ENCODE data around the gene KIF23. TPM values are rescaled to one million over a fixed set of nuclear protein-coding genes. Genes with fewer than 3 reads are reported as not detected.

KIF23 gene
- total RNA-seq, 1 donor from 2014 or later: 37.8 TPM

DNA sequence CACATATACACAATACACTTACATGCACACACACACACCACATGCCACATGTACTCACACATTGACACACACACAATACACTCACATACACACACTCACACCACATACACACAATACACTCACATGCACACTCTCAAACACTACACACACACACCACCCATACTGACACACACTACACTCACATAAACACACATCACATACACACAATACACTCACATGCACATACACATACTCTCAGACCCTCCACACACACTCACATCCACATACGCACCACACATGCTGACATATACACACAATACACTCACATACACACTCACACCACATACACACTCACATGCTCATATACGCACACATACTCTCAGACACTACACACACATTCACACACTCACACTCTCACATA, 28.3 kb upstream of the KIF23 start:
- TF ChIP-seq, protein P1, sequence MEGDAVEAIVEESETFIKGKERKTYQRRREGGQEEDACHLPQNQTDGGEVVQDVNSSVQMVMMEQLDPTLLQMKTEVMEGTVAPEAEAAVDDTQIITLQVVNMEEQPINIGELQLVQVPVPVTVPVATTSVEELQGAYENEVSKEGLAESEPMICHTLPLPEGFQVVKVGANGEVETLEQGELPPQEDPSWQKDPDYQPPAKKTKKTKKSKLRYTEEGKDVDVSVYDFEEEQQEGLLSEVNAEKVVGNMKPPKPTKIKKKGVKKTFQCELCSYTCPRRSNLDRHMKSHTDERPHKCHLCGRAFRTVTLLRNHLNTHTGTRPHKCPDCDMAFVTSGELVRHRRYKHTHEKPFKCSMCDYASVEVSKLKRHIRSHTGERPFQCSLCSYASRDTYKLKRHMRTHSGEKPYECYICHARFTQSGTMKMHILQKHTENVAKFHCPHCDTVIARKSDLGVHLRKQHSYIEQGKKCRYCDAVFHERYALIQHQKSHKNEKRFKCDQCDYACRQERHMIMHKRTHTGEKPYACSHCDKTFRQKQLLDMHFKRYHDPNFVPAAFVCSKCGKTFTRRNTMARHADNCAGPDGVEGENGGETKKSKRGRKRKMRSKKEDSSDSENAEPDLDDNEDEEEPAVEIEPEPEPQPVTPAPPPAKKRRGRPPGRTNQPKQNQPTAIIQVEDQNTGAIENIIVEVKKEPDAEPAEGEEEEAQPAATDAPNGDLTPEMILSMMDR (IDR thresholded peaks at IDR 0.05; ENCODE audit: unreplicated experiment): no peak
- H3K27ac Mint-ChIP-seq: no peak overlapping the region
- H3K9me3 Mint-ChIP-seq: no peaks in the 10 kb centered on the region
- no peak overlapping the region for H3K4me3 Mint-ChIP-seq
- H3K27me3 Mint-ChIP-seq (ENCODE audit: low read depth): no peaks in the 10 kb centered on the region
- no peak for DNase-seq (ENCODE audit: low spot score in 2 of 2, unreplicated experiment in 2 of 2)
- no peaks in the 10 kb centered on the region for H3K36me3 Mint-ChIP-seq
- peaks cover 10% of the 10 kb centered on the region for H3K4me1 Mint-ChIP-seq

GRCh38 chr15:69386284-69386683, 27.9 kb upstream of the KIF23 start:
- TF ChIP-seq, protein P1 (IDR thresholded peaks at IDR 0.05; ENCODE audit: unreplicated experiment): no peak
- no peaks in the 10 kb centered on the region for H3K27me3 Mint-ChIP-seq (ENCODE audit: low read depth)
- no peak for DNase-seq (ENCODE audit: low spot score in 2 of 2, unreplicated experiment in 2 of 2)
- peaks cover 15% of the 10 kb centered on the region for H3K4me1 Mint-ChIP-seq
- no peak overlapping the region for H3K4me3 Mint-ChIP-seq
- H3K27ac Mint-ChIP-seq: no peak overlapping the region
- no peaks in the 10 kb centered on the region for H3K9me3 Mint-ChIP-seq
- no peaks in the 10 kb centered on the region for H3K36me3 Mint-ChIP-seq

DNA sequence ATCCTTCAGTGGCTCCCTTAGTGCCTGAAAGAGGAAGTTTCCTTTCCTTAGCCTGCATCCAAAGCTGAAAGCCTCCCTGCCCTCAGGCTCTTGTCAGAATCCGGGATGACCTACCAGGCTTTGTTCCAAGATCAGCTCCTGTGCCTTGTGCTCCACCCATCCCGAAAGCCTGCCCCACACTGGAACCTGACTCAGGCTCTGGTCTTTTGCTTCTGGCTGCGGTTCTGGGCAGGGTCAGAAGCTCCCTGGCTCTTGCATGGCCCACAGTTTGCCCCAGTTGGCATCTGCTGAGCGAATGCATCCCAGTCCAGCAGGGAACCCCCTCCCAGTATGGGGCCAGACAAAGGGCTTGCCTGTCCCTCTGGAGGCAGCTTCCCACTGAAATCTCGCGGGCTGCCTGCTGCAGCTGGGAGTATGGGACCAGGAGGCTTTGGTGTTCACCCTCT, 25.9 kb upstream of the KIF23 start:
- H3K36me3 Mint-ChIP-seq: no peaks in the 10 kb centered on the region
- H3K27ac Mint-ChIP-seq: no peak overlapping the region
- H3K9me3 Mint-ChIP-seq: no peaks in the 10 kb centered on the region
- DNase-seq (ENCODE audit: low spot score in 2 of 2, unreplicated experiment in 2 of 2): no peak
- no peak overlapping the region for H3K4me3 Mint-ChIP-seq
- TF ChIP-seq, protein P1 (IDR thresholded peaks at IDR 0.05; ENCODE audit: unreplicated experiment): no peak
- no peaks in the 10 kb centered on the region for H3K27me3 Mint-ChIP-seq (ENCODE audit: low read depth)
- H3K4me1 Mint-ChIP-seq: peaks cover 26% of the 10 kb centered on the region

DNA sequence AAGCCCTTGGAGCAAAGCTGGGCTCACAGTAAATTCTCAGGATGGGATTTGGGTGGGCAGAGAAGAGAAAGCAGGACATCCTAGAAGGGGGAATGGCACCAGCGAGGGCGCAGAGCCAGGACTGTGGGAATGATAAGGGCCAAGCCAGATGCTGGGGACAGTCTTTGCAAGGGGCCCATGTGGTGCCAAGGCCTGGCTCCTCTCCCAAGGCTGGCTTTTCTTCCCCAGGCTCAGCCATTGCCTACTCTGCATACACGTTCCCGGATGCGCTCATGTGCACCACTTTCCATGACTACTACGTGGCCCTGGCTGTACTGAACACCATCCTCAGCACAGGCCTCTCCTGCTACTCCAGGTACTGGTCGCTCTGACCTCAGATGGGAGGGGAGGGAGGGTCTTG, 24.7 kb upstream of the KIF23 start:
- Mint-ChIP-seq H3K36me3 (no peaks in the 10 kb centered on the region), H3K4me1 (peaks cover 36% of the 10 kb centered on the region), H3K27me3 (ENCODE audit: low read depth) (no peaks in the 10 kb centered on the region), H3K27ac (no peak overlapping the region), H3K9me3 (no peaks in the 10 kb centered on the region), H3K4me3 (no peak overlapping the region)
- DNase-seq (ENCODE audit: low spot score in 2 of 2, unreplicated experiment in 2 of 2): no peak
- TF ChIP-seq, protein P1 (IDR thresholded peaks at IDR 0.05; ENCODE audit: unreplicated experiment): no peak

- Mint-ChIP-seq H3K4me3 (no peak overlapping the region), H3K36me3 (no peaks in the 10 kb centered on the region), H3K4me1 (peaks cover 42% of the 10 kb centered on the region), H3K9me3 (no peaks in the 10 kb centered on the region), H3K27me3 (ENCODE audit: low read depth) (no peaks in the 10 kb centered on the region), H3K27ac (peak overlapping the region; percentile 4)
- TF ChIP-seq, protein P1 (IDR thresholded peaks at IDR 0.05; ENCODE audit: unreplicated experiment): no peak
- DNase-seq (ENCODE audit: low spot score in 2 of 2, unreplicated experiment in 2 of 2): no peak
Measured at GRCh38 chr15:69390575-69390974, 23.6 kb upstream of the KIF23 start.
